ENCODE results near the gene HCN1.

The HCN1 gene

DNA sequence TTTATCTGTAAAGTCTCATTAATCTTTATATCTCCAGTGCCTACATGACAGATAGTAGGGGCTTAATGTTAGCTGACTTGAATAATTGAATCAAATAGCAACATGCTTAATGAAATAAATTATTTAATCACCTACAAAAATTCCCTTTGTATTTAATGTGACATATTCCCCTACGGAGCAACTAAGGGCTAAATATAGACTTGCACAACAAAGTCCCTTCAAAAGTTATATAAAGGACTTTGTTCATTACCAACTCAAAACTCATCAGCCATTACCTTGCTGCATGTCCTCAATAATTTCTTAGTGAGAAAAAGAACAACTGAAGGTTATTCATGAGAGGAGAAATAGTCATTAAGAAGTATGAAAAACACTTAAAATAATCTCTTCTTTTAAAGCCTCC is 424.6 kb downstream of the HCN1 start:
- H3K36me3 Mint-ChIP-seq, result no peaks in the 10 kb centered on the region
- H3K27ac Mint-ChIP-seq, result no peak overlapping the region
- no peak overlapping the region for H3K4me3 Mint-ChIP-seq
- DNase-seq (no peak), ATAC-seq (replicated peaks) (no peak)
- peaks cover 0 to under 1% of the 10 kb centered on the region in 2 donors for H3K9me3 Mint-ChIP-seq
- H3K27me3 Mint-ChIP-seq, result no peaks in the 10 kb centered on the region
- H3K4me1 Mint-ChIP-seq, result no peaks in the 10 kb centered on the region

DNA sequence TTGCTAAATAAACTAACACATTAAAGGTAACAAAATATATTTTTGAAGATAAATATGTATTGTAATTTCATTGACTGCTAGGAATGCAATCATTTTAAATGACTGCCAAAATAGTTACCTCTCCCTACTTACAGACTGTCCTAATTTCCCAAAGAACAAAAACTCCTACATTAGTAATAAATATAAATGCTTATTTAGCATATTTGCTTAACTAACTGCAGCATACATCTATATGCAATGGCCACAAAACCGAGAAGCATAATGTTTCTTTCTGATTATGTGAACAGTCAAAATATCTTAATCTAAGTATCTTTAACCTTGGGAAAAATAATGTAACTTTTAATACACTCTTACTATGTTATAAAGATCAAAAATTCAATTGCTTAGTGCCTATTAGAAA is 431.7 kb downstream of the HCN1 start:
- Mint-ChIP-seq H3K4me3 (no peak overlapping the region), H3K9me3 (peaks cover 7% of the 10 kb centered on the region in 2 donors), H3K36me3 (no peaks in the 10 kb centered on the region), H3K4me1 (no peaks in the 10 kb centered on the region), H3K27ac (no peak overlapping the region), H3K27me3 (no peaks in the 10 kb centered on the region)
- DNase-seq (no peak), ATAC-seq (replicated peaks) (no peak)

DNA sequence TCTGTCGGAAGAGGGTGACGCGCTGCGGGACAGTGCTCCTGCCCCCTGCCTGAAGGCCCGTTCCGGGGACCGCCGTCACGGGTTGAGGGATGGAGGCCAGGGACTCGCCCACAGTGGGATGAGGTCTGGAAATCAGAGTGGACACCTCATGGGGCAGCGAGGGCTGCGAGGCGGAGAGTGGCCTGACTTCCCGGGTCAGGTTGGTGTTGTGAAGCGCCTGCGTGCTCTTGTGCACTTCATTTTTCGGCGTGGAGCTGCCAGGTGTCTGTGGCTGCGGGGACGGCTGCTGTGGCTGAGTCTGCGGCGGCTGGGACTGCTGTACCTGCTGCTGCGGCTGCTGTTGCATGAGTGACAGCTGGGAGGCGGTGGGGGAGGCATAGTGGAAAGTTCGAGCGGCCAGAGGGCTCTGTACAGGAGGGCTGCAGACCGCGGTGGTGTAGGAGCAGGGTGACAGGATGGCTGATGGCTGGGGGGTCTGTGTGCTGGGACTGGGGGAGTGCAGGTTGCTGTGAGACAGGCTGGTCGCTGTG is 434.1 kb downstream of the HCN1 start:
- DNase-seq, result no peak
- Mint-ChIP-seq H3K9me3 (peaks cover 7% of the 10 kb centered on the region in 2 donors), H3K4me3 (no peak overlapping the region), H3K36me3 (no peaks in the 10 kb centered on the region), H3K4me1 (no peaks in the 10 kb centered on the region), H3K27ac (no peak overlapping the region), H3K27me3 (no peaks in the 10 kb centered on the region)
- no peak for ATAC-seq (replicated peaks)

DNA sequence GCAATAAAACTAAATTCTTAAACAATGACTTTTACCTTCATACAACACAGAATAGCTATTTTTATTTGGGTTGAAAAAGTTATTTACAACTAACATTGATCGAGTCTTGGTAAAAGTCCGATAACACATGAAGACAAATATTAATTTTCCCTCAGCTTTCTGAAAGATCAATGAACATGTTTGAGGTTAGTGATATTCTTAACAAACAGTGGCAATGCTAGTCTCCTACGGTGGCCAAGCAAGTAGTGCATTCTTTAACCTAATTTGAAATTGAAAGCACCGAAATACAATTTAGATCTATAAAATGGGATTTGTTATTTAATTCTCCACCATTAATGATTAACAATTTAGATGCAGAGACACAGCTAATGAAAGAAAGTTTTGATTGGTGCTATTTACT is 435.1 kb downstream of the HCN1 start:
- peaks cover 7% of the 10 kb centered on the region in 2 donors for H3K9me3 Mint-ChIP-seq
- H3K4me3 Mint-ChIP-seq, result no peak overlapping the region
- no peak for ATAC-seq (replicated peaks)
- no peak for DNase-seq
- no peaks in the 10 kb centered on the region for H3K36me3 Mint-ChIP-seq
- H3K4me1 Mint-ChIP-seq, result no peaks in the 10 kb centered on the region
- no peak overlapping the region for H3K27ac Mint-ChIP-seq
- H3K27me3 Mint-ChIP-seq, result no peaks in the 10 kb centered on the region

DNA sequence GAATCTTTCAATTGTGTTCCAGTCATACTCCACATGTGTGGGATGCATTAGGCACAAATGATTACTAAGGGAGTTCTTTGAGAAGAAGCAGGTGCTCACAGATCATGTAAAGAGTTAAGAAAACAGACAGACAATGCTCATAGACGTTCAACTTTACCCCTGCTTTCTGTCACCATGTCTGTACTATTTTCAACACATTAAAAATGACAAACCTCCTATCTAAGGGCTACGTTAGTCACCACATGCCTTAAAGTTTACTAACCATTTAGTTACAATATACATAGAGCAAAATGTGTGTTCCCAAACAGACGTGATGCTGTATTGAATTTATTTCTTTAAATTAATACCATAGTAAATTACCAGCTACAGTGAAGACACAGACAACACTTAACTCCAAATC is 435.9 kb downstream of the HCN1 start:
- Mint-ChIP-seq H3K27me3 (no peaks in the 10 kb centered on the region), H3K27ac (no peak overlapping the region), H3K9me3 (peaks cover 4 to 7% of the 10 kb centered on the region in 2 donors), H3K36me3 (no peaks in the 10 kb centered on the region), H3K4me3 (no peak overlapping the region), H3K4me1 (no peaks in the 10 kb centered on the region)
- no peak for DNase-seq
- ATAC-seq (replicated peaks), result no peak

DNA sequence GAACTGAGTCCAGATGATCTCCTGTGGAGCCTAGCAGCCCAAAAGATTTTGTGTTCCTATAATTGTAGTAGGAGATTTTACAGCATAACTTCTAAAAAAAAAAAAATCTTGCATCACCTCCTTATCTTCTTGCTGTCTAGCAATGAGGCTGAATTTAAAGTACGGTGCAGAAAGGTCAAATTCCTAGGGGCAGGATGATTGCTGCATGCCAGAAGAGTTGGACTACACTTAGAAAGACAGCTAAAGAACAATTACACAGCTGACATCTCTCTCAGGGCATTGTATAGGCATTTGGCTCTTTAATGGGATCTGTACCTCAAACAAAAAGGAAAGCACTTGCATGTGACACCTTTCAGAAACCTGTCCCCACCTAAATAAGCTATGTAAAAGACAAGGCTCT is 443.2 kb downstream of the HCN1 start:
- H3K9me3 Mint-ChIP-seq, result peaks cover 10 to 13% of the 10 kb centered on the region in 2 donors
- H3K27me3 Mint-ChIP-seq, result no peaks in the 10 kb centered on the region
- no peak overlapping the region for H3K4me3 Mint-ChIP-seq
- no peak overlapping the region for H3K27ac Mint-ChIP-seq
- ATAC-seq (replicated peaks) (no peak), DNase-seq (no peak)
- no peaks in the 10 kb centered on the region for H3K36me3 Mint-ChIP-seq
- no peaks in the 10 kb centered on the region for H3K4me1 Mint-ChIP-seq

DNA sequence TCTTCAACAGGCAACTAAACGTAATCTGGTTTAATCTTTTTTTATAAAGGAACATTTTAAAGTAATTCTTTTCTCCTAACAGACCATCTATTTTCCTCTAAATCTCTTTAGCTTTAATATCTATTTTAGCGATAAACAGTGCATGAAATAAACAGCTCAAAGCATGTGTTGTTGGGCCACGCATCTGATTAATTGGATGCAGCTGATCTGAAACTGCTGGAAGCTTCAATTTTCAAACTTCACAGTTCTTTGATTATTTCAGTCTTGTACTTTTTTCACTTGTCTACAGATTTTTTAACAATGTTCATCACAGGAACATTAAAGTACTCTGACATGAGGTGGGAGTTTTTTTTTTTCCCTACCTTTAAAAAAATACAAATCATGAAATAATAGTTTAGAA is 443.6 kb downstream of the HCN1 start:
- H3K9me3 Mint-ChIP-seq, result peaks cover 13 to 16% of the 10 kb centered on the region in 2 donors
- no peak for DNase-seq
- H3K27me3 Mint-ChIP-seq, result no peaks in the 10 kb centered on the region
- H3K36me3 Mint-ChIP-seq, result no peaks in the 10 kb centered on the region
- no peaks in the 10 kb centered on the region for H3K4me1 Mint-ChIP-seq
- H3K4me3 Mint-ChIP-seq, result no peak overlapping the region
- no peak overlapping the region for H3K27ac Mint-ChIP-seq
- ATAC-seq (replicated peaks), result no peak

DNA sequence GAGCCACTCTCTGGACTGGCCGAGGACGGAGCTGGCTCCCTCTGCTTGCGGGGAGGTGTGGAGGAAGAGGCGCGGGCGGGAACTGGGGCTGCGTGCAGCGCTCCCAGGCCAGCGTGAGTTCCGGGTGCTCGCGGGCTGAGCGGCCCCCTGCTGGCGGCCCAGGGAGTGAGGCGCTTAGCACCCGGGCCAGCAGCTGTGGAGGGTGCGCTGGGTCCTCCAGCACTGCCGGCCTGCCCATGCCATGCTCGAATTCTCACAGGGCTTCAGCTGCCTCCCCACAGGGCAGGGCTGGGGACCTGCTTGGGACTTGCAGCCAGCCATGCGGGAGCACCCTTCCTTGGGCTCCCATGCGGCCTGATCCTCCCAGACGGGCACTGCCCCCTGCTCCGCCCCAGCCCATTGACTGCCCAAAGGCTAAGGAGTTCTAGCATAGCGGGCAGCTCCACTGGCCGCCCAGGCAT is 470.6 kb downstream of the HCN1 start:
- H3K27ac Mint-ChIP-seq, result no peak overlapping the region

DNA sequence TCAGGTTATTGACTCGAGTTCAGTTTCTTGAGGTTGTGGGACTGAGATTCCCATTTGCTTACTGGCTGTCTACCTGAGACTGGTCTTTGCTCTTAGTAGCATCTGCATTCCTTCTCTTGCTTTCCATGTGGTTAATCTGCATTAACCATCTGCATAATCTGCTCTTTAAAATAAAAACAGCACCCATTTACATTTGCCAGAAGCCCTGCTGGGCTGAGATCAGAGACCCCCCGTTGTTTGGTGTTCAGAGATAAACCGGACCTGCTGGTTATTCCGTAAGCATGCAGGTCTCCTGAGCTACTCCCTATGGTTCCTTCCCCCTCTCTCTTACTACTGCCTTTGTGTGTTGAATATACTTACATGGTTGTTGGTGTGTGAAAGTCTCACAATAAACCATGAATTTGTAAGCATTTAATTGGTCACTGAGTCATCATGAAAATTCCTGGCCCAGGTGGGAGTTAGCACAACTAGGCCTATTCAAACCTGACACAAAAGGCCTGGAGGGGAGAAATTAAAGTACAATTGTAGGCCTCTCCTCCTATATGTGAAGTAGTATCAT is 490.7 kb downstream of the HCN1 start:
- Mint-ChIP-seq H3K27me3 (no peaks in the 10 kb centered on the region), H3K36me3 (no peaks in the 10 kb centered on the region), H3K4me1 (no peaks in the 10 kb centered on the region), H3K9me3 (peaks cover 3 to 5% of the 10 kb centered on the region in 2 donors), H3K27ac (no peak overlapping the region), H3K4me3 (no peak overlapping the region)
- DNase-seq (no peak), ATAC-seq (replicated peaks) (no peak)

More for the DNA sequence above, 470.6 kb downstream of the HCN1 start:
- DNase-seq, result no peak
- Mint-ChIP-seq H3K4me1 (no peaks in the 10 kb centered on the region), H3K27me3 (no peaks in the 10 kb centered on the region), H3K36me3 (no peaks in the 10 kb centered on the region), H3K4me3 (no peak overlapping the region), H3K9me3 (peaks cover 0 to 10% of the 10 kb centered on the region in 2 donors)
- no peak for ATAC-seq (replicated peaks)
